GM21526 (cell line): Measurements from ENCODE around the gene UPK3BL2.
"Not testable (repeated sequence)": the region's sequence is repeated elsewhere in the genome, so short reads cannot be mapped to it uniquely, and the experiment has no call there.

Experiments used
- ATAC-seq: cut with Tn5 transposase; IDR thresholded peaks from one replicate; pipeline ENCODE4 v1.9.1; 2021; ENCODE audit warnings: moderate library complexity; ENCODE audit not compliant: unreplicated experiment, low FRiP score

Gene UPK3BL2

GRCh38 chr7:102532127-102532526 lies 11.4 kb downstream of the UPK3BL2 start:
- not testable (repeated sequence) for ATAC-seq

- ATAC-seq: not testable (repeated sequence)
These were observed 11.9 kb downstream of the UPK3BL2 start for GRCh38 chr7:102531583-102531982.

GRCh38 chr7:102527822-102528793 lies 15.4 kb downstream of the UPK3BL2 start:
- ATAC-seq: not testable (repeated sequence)

- not testable (repeated sequence) for ATAC-seq
These were observed 16.3 kb downstream of the UPK3BL2 start for GRCh38 chr7:102527182-102527581.

- ATAC-seq: not testable (repeated sequence)
These were observed 18.7 kb downstream of the UPK3BL2 start for GRCh38 chr7:102524803-102525202.

- not testable (repeated sequence) for ATAC-seq
These were observed 22.7 kb downstream of the UPK3BL2 start for GRCh38 chr7:102520797-102521196.

GRCh38 chr7:102517550-102518147 lies 25.8 kb downstream of the UPK3BL2 start, which contains the start of gene RASA4B:
RASA4B (minus strand) TSS chr7:102517777; CDS start chr7:102517710, 67 bp downstream.
- peak; percentile 58 for ATAC-seq

- ATAC-seq: not testable (repeated sequence)
These were observed 26.5 kb downstream of the UPK3BL2 start for GRCh38 chr7:102516951-102517350.

- not testable (repeated sequence) for ATAC-seq
These were observed 27.6 kb downstream of the UPK3BL2 start for GRCh38 chr7:102515889-102516288.

GRCh38 chr7:102514881-102515721 lies 28.4 kb downstream of the UPK3BL2 start:
- ATAC-seq: peak; percentile 60

- not testable (repeated sequence) for ATAC-seq
These were observed 30.8 kb downstream of the UPK3BL2 start for GRCh38 chr7:102512642-102513221.

- peak; percentile 38 for ATAC-seq
These were observed 31.5 kb downstream of the UPK3BL2 start for GRCh38 chr7:102511860-102512522.

- not testable (repeated sequence) for ATAC-seq
These were observed 32.9 kb downstream of the UPK3BL2 start for GRCh38 chr7:102510575-102510974.

- not testable (repeated sequence) for ATAC-seq
These were observed 35.9 kb downstream of the UPK3BL2 start for GRCh38 chr7:102507410-102508088.

- not testable (repeated sequence) for ATAC-seq
These were observed 38.0 kb downstream of the UPK3BL2 start for GRCh38 chr7:102505298-102506185.

- not testable (repeated sequence) for ATAC-seq
These were observed 40.4 kb downstream of the UPK3BL2 start for GRCh38 chr7:102503141-102503540.

- ATAC-seq: not testable (repeated sequence)
These were observed 45.2 kb downstream of the UPK3BL2 start for GRCh38 chr7:102498321-102498720.

- not testable (repeated sequence) for ATAC-seq
These were observed 46.2 kb downstream of the UPK3BL2 start for GRCh38 chr7:102497308-102497707.
